ENCODE data around the gene LRP6.

Gene LRP6

DNA sequence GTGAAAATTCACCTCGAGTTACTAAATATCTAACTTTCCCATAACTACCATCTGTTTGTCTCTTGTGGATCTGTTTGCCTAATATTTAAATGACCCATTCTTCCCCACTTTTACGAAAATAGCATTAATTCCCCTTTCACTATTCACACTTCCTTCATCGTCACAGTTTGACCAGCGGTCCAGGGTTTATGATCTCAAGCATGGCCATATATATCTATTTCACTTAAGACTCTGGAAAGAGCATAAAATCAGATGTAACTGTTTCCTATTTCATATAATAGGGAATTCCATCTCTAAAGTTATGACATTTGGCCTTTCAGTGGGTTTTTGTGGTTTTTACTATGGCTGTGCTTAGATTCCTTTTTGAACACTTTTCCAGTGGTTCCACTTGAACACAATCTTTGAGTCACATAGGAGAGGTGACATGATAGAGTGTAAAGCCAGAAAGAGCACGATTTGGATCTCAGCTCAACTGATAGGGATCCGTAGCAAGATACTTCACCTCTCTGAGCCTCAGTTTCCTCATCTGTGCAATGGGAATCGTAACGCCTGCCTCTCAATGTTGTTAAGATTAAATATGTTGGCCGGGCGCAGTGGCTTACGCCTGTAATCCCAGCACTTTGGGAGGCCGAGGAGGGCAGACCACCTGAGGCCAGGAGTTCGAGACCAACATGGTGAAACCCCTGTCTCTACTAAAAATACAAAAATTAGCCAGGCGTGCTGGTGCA is 196.9 kb downstream of the LRP6 start:
- no peak for DNase-seq

DNA sequence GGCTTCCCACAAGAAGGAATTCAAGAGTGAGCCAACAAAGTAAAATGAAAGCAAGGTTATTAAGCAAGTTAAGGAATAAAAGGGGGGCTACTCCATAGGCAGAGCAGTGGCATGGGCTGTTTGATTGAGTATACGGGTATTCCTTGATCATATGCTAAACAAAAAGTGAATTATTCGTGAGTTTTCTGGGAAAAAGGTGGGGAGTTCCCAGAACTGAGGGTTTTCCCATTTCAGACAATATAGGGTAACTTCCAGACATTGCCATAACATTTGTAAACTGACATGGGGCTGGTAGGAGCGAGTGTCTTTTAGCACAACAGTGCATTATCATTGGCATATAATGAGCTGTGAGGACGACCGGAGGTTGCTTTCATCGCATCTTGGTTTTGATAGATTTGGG is 198.1 kb downstream of the LRP6 start:
- no peak for DNase-seq

All from fibroblast of skin of right quadriceps (primary cell).